Lung (tissue), 16 donors: ENCODE results near the gene REEP5. TPM values are rescaled to one million over a fixed set of nuclear protein-coding genes. Genes with fewer than 3 reads are reported as not detected.

Experiments used
- ATAC-seq: fragments of 200-7000 bp; cut with Tn5 transposase; one replicate; pipeline ENCODE4 v1.9.1; 2020; ENCODE audit warnings: moderate number of reproducible peaks; ENCODE audit not compliant: insufficient read depth, low FRiP score
- DNase-seq, 3 donors: peaks; one replicate each; pipeline ENCODE4 v3.0.0-alpha.2; 2013 to 2017
- H3K27ac ChIP-seq, 2 donors: one replicate each; pipeline ENCODE4 v1.5.1; 2013; ENCODE audit warnings: mild to moderate bottlenecking in 2 of 2, moderate library complexity in 2 of 2, control low read depth in 1 of 2, inconsistent platforms in 1 of 2, low read depth in 1 of 2, low read length in 1 of 2
- H3K27me3 ChIP-seq, 3 donors: one replicate each; pipeline ENCODE4 v1.5.1; 2013; ENCODE audit warnings: low read length in 2 of 3; ENCODE audit not compliant: control insufficient read depth in 3 of 3, insufficient read depth in 3 of 3
- H3K36me3 ChIP-seq, 4 donors: one replicate each; pipeline ENCODE4 v1.5.1; 2013; ENCODE audit warnings: low read length in 4 of 4, mild to moderate bottlenecking in 1 of 4, moderate library complexity in 1 of 4; ENCODE audit not compliant: control insufficient read depth in 4 of 4, insufficient read depth in 4 of 4
- H3K4me1 ChIP-seq, 5 donors: one replicate each; pipeline ENCODE4 v1.5.1; 2013; ENCODE audit warnings: low read length in 5 of 5, mild to moderate bottlenecking in 2 of 5, moderate library complexity in 1 of 5; ENCODE audit not compliant: control insufficient read depth in 5 of 5, insufficient read depth in 5 of 5
- H3K4me3 ChIP-seq: one replicate; pipeline ENCODE4 v1.5.1; 2013; ENCODE audit warnings: mild to moderate bottlenecking, control low read depth, moderate library complexity
- H3K9ac ChIP-seq, 2 donors: one replicate each; pipeline ENCODE4 v1.5.1; 2013; ENCODE audit warnings: low read length in 2 of 2, control low read depth in 1 of 2; ENCODE audit not compliant: insufficient read depth in 1 of 2
- H3K9me3 ChIP-seq, 4 donors: one replicate each; pipeline ENCODE4 v1.5.1; 2013; ENCODE audit warnings: low read length in 3 of 4, mild to moderate bottlenecking in 1 of 4, moderate library complexity in 1 of 4; ENCODE audit not compliant: control insufficient read depth in 4 of 4, insufficient read depth in 3 of 4
- WGBS, 2 donors: extraction: QIAGEN DNeasy Blood & Tissue Kit; methylation state at CpG; one replicate each; pipeline ENCODE4 v1.1.7; 2013; 5-methylcytosine and 5-hydroxymethylcytosine counted together
- long read RNA-seq, 5 donors: transcript quantifications; one replicate each; lab custom pipeline, GENCODE V29; 2026
- polyA plus RNA-seq, 2 donors: library from polyadenylated mRNA; stranded (reverse); fragments of 200-250 nt; gene quantifications; one replicate each; pipeline ENCODE4 v1.2.1, GENCODE V29; 2013
- total RNA-seq, 2 donors: library from RNA; depleted of rRNA in 1 of 2; stranded (reverse); fragments of >200 nt in 1 of 2; gene quantifications; one replicate each; pipeline ENCODE4 v1.2.1, GENCODE V29; 2014 to 2021
- TF ChIP-seq, protein P1 (sequence below): IDR thresholded peaks from 2 replicates; pipeline ENCODE4 v1.5.1; 2012; ENCODE audit warnings: mild to moderate bottlenecking; ENCODE audit errors: control extremely low read depth, extremely low read depth
- donor health status: control.
- donor health status: control.
- donor health status: Bipolar disorder and iron deficiency.
- donor health status: healthy.
- donor health status: DM: yes; HTN: yes; CAD: no.

The REEP5 gene
- 100 to 1,000 TPM in 1 of 2 donors, 10 to 100 TPM in 1; 63.4 to 112 TPM for total RNA-seq
- 10 to 100 TPM; 58.9 to 74.7 TPM for polyA plus RNA-seq
- long read RNA-seq, donor 1, transcript REEP5-202 (5 exons, 3,326 nt): major isoform, 52 of 52 reads
- long read RNA-seq, donor 1, partial matches to known transcripts: 0 of 52 reads
- long read RNA-seq, donor 1, other reads (novel, unspliced or antisense): 0 of 52 reads
- long read RNA-seq, donor 2, transcript REEP5-202 (5 exons, 3,326 nt): major isoform, 15 of 15 reads
- long read RNA-seq, donor 2, partial matches to known transcripts: 0 of 15 reads
- long read RNA-seq, donor 2, other reads (novel, unspliced or antisense): 0 of 15 reads
- long read RNA-seq, donor 3, transcript REEP5-202 (5 exons, 3,326 nt): major isoform, 23 of 23 reads
- long read RNA-seq, donor 3, partial matches to known transcripts: 0 of 23 reads
- long read RNA-seq, donor 3, other reads (novel, unspliced or antisense): 0 of 23 reads
- long read RNA-seq, donor 4, transcript REEP5-202 (5 exons, 3,326 nt): major isoform, 23 of 23 reads
- long read RNA-seq, donor 4, partial matches to known transcripts: 0 of 23 reads
- long read RNA-seq, donor 4, other reads (novel, unspliced or antisense): 0 of 23 reads
- long read RNA-seq, donor 5, transcript REEP5-202 (5 exons, 3,326 nt): major isoform, 74 of 74 reads
- long read RNA-seq, donor 5, partial matches to known transcripts: 0 of 74 reads
- long read RNA-seq, donor 5, other reads (novel, unspliced or antisense): 0 of 74 reads

DNA sequence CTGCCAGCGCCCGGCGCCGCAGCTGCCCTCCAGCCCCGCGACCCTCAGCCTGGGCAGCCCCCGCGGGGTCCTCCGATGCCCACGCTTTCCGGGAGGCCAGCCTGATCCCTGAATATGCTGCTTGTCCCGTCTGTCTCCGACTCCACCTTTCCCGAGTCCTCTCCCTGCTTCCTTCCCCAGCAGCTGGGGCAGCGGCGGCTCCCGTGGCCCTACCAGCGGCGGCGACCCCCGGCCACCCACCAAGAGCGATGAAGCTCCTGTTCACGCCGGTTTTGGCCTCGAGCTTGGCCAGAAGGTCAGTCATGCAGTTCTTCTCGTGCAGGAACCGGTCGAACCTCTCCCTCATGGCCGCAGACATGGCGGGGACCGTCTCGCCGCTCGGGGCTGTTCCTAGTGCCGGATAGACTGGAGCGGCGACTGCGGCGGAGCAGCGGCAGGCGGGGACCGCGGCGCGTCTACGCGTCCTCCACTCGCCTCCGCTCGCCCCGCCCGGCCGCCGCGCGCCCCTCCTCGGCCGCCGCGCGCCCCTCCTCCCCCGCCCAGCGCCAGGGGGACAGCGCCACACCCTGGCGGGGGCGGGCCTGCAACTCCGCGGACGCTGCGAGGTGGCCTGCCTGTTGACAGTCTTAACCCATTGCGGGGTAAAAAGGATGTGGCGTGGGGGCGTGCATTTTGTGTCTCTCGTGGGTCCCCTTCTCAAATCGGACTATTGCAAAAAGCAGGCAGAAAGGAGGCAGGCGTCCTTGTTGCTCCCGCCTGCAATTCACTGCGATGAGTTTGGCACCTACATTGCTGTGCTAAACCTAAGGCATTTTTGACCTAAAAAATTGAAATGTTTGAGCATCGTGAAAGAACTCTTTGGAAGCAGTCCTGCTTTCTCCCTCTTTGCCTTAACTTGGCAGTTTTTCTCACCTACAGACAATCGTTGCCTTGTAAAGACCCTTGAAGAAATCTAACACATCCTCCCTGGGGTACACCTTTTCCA, at the start of gene REEP5:
Gene REEP5 (minus strand): TSS at position 395 of the 985 bp plus-strand sequence. CDS start 37 bp downstream, at position 358.
- H3K36me3 ChIP-seq: peaks cover 0 to 17% (median 8%) of the 10 kb centered on the region in 4 donors
- peak; percentile 89 to 93 (median 89) for DNase-seq
- H3K27me3 ChIP-seq: no peaks in the 10 kb centered on the region
- ATAC-seq: peak; percentile 95
- H3K9me3 ChIP-seq: no peaks in the 10 kb centered on the region
- TF ChIP-seq, protein P1, sequence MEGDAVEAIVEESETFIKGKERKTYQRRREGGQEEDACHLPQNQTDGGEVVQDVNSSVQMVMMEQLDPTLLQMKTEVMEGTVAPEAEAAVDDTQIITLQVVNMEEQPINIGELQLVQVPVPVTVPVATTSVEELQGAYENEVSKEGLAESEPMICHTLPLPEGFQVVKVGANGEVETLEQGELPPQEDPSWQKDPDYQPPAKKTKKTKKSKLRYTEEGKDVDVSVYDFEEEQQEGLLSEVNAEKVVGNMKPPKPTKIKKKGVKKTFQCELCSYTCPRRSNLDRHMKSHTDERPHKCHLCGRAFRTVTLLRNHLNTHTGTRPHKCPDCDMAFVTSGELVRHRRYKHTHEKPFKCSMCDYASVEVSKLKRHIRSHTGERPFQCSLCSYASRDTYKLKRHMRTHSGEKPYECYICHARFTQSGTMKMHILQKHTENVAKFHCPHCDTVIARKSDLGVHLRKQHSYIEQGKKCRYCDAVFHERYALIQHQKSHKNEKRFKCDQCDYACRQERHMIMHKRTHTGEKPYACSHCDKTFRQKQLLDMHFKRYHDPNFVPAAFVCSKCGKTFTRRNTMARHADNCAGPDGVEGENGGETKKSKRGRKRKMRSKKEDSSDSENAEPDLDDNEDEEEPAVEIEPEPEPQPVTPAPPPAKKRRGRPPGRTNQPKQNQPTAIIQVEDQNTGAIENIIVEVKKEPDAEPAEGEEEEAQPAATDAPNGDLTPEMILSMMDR: peak; percentile 57
- peaks cover 0 to 10% (median 6%) of the 10 kb centered on the region in 5 donors for H3K4me1 ChIP-seq
- WGBS, 2 donors: 0% methylated on average over 61 to 80 of the region's 80 CpGs
- H3K4me3 ChIP-seq: peak within 1 kb of the TSS; percentile 96
- peak within 1 kb of the TSS; percentile 81 to 82 for H3K9ac ChIP-seq
- peak within 1 kb of the TSS; percentile 98 for H3K27ac ChIP-seq

DNA sequence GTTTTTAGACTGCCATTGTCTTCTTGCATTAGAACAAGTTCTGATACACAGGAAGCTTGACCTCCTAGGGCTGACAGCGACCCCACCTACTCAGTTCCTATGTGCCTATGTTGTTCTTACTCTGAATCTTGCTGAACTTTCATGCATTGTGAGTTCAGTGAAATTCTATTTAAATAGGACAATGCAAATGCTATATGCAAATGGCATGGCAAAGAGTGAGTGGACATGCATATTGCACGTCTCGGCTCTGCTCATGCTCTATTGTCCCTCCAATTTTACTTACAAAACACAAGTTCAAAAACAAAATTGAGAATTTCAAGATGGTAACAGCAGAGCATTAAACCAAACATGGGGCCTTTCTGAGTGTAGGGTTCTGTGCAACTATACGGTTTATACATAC, 49.2 kb upstream of the REEP5 start:
- no peak overlapping the region for H3K4me3 ChIP-seq
- TF ChIP-seq, protein P1: no peak
- H3K9ac ChIP-seq: no peak overlapping the region
- H3K4me1 ChIP-seq: peaks cover 0 to 7% (median 0%) of the 10 kb centered on the region in 5 donors
- 93 to 96% methylated on average over 4 of the region's 4 CpGs for WGBS, 2 donors
- H3K36me3 ChIP-seq: no peaks in the 10 kb centered on the region
- H3K27ac ChIP-seq: no peak overlapping the region
- ATAC-seq (no peak), DNase-seq (no peak)
- no peaks in the 10 kb centered on the region for H3K9me3 ChIP-seq
- no peaks in the 10 kb centered on the region for H3K27me3 ChIP-seq

DNA sequence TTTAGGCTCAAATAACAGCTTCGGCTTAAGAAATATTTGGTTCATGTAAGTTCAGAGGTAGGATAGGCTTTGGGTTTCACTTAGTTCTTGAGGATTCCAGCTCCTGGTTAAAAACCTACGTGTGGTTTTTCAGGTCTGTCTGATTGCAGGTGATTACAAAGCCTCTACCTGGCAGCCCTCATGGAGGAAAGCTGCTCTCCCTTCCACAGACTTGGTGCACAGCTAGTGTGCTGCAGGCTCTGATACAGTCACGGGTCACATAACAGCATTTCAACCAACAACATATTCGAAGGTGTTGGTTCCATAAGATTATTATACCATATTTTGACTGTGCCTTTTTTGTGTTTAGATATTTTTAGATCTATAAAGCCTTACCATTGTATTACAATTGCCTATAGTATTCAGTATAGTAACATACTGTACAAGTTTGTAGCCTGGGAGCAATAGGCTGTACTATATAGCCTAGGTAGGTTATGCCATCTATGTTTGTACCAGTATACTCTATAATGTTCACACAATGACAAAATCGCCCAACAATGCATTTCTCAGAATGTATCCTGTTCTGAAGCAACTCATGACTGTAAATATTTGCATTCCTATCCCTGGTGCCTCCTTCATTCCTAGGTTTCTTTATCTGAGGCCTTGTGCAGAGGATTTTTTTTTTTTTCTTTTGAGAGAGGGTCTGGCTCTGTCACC, 46.5 kb upstream of the REEP5 start:
- TF ChIP-seq, protein P1: no peak
- H3K27ac ChIP-seq: no peak overlapping the region
- DNase-seq: no peak
- no peak overlapping the region for H3K9ac ChIP-seq
- H3K27me3 ChIP-seq: no peaks in the 10 kb centered on the region
- H3K4me3 ChIP-seq: no peak overlapping the region
- WGBS, 2 donors: 81 to 88% methylated on average over 5 of the region's 5 CpGs
- no peaks in the 10 kb centered on the region for H3K36me3 ChIP-seq
- H3K9me3 ChIP-seq: no peaks in the 10 kb centered on the region
- no peak for ATAC-seq
- peaks cover 0 to under 1% (median 0%) of the 10 kb centered on the region in 5 donors for H3K4me1 ChIP-seq
